Fibroblast of skin of left biceps (primary cell): ENCODE results near the gene GFRA1.
A peak's percentile ranks its signal among the peaks of the same experiment; 100 is the strongest.
"Not testable (repeated sequence)": the region's sequence is repeated elsewhere in the genome, so short reads cannot be mapped to it uniquely, and the experiment has no call there.

Experiments
- DNase-seq, 2 experiments: peaks; one replicate each; pipeline ENCODE4 v3.0.0-alpha.2; 2013; ENCODE audit warnings: low read depth in 2 of 2

The GFRA1 gene

DNA sequence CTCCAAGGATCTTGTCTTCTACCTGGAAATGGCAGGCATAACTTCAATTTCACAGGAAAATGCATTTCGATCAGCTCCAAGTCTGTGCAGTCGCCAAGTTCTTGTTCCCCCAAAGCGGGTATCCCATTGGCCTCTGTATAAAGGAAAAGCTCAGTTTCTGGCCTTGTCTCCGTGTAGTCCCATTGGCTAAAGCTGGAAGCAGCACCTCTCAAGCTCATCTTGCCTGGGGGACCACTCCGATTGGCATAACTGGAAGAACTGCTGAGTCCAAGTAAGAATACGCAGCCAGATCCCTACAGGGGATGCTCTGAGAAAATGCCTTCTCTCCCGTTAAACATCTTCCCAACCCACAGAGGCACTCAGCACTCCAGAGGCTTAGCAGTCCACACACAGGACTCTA, 205.2 kb downstream of the GFRA1 start:
- DNase-seq: no peak

DNA sequence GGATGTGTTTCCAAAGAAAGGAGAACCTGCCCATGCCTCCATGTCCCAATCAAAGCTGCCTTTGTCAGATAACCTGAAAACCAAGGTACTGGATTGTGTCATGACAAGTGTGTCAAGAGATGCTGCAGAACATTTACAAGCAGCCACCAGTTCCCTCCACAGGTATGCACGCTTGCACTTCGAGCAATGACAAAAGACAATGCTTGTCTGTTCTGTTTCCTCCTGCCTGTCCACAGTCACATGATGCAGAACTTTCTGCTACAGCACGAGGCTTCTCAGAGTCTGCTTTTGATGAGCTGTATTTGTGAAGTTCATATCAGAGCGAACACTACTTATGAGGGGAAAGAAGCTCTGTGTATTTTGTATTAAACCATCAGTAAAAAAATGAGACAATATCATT, 209.9 kb downstream of the GFRA1 start:
- DNase-seq: no peak

DNA sequence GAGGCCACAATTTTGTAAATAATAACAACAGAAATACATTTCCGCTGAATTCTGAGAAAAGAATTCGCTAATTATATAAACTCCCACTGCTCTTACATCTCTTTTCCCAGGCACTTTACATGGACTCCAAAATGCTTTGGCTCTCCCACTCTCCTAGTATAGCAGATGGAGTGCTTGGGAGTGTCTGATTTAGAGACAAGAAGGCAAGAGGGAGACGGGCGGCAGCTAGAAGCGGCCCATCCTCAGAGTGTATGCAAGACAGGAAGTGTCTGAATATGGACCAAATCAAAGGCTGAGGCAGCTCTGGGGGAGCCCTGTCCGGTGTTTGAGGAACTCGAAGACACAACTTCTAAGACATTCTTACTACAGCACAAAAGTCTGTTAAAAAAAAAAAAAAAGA, 212.1 kb downstream of the GFRA1 start:
- DNase-seq: no peak

DNA sequence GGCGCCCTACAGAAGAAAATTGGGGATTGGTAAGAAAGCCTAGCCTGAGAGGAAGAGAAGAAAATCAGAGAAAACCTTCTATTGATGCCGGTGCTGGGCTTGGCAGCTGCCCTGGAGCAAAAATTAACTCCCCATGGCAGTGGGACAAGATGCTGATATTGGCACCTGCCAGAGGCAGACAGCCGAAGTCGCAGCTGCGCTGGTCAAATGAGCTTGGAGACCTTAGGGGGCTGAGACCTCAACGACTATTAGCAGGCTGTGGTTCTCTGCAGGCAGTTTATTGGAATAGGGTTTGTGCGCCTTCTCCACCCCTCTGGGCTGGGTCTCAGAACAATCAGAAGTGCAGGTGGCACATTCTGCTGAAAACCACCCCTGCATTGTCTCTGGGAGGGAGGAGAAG, 213.7 kb downstream of the GFRA1 start:
- no peak for DNase-seq

DNA sequence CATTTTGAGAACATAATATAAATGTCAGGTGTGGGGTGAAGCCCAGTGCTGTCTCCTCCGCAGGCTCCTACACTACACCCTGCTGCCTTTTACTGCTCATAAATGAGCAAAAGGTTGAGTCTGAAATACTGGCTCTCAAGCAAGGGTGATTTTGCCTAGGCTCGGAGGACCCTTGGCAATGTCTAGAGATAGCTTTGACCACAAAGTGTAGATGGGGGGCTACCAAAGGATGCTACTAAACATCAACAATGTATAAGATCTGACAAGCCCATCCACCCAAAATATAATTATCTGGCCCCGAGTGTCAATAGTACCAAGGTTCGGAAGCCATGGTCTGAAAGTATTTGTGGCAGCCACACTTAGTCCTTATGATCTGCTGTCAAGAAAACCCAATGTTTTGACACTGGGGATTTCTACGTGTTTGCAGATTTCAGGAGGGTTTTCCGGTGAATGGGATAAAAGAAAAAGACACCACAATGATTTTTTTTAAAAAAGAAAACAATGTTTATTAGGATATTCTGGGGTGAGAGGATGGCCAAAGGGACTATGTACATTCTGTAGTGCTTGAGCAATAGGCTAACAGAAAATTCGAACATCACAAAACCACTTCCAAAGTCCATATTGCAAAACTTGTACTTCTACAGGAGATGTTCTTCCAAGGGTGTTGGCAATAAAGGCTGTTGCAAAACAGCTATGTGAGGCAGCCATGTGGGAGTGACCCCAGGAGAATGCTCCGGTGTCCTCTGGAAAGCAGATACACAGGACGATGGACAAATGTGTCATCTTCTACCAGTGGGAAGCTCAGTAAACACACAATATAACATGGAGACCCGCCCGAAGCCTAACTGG, 216.3 kb downstream of the GFRA1 start:
- DNase-seq: no peak

DNA sequence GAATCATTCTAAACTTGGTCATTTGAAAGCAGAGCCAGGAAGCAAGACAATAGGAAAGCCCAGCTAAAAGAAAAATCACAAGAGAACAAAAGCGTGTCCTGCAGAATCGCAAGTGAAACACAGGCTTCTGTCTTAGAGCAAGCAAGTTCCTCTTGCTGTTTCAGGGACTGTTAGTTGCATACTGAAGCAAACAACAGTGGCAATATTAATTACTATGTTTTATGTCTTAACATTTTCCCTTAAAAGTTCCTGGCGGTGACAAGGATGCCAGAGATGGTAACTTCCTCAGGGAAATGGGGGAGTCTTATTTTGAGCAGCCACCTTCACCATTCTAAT, 217.1 kb downstream of the GFRA1 start:
- DNase-seq: no peak

DNA sequence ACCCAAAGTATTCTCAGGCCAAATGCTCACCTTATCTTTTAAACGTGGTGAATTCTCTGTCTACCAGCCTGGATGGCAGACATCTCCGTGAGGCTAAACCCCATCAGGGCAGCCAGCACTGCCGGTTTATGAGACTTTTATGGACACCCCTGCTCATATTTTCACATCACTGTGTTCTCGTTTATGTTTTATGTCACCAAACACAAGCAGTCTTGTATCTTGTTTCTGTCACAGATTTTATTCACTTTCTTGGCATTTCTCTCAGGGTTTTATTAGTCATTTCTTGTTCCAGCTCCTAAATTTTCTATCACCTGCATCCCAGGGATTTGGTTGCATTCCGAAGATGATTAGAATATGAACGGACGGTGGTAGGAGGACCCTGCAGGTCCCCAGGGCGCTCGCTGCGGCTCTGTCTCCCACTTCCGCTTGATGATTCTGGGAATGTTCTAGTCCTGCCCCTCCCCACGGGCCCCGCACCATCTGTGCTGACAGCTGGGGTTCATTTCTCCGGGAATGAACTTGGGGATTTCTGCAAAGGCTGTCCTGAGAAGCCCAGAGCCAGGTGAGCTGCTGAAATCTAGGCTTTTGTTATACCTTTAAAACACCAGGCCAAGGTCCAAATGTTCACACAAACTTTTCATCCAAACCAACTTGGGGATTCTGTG, 217.6 kb downstream of the GFRA1 start:
- DNase-seq: no peak

DNA sequence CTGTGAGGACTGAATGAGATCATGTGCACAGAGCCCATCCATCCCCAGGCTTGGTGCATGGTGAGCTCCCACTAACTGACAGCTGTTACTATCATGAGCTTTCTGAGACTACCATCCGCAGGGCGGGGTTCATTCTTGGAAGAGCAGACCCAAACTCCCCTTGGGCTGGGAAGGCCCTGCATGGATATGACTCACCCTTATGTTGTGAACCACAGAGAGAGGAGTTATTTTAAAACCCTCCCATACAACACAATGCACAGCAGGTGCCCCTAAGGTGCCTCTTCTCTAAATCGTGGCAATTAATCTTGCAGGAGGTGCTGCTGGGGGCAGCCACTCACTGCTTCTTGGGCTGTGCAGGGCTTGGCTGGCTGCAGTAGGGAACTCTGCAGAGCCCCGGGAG, 219.1 kb downstream of the GFRA1 start:
- no peak for DNase-seq

DNA sequence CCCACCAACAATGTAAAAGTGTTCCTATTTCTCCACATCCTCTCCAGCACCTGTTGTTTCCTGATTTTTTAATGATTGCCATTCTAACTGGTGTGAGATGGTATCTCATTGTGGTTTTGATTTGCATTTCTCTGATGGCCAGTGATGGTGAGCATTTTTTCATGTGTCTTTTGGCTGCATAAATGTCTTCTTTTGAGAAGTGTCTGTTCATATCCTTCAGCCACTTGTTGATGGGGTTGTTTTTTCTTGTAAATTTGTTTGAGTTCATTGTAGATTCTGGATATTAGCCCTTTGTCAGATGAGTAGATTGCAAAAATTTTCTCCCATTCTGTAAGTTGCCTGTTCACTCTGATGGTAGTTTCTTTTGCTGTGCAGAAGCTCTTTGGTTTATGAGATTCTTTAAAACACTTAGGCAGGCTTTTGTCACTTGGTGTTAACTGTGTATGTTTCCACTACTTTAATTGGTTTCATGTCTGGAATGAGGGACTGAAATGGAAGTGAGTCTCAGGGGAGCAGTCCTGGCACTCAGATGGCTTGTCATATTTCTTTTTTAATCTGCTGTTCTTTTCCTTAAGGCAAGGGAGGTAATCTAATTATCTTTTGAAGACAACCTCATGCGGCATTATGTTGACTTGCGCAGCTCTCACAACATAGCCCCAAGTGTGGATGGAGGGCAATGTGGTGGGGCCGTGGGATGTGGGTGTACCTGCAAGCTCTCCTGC, 219.8 kb downstream of the GFRA1 start:
- DNase-seq: not testable (repeated sequence)

DNA sequence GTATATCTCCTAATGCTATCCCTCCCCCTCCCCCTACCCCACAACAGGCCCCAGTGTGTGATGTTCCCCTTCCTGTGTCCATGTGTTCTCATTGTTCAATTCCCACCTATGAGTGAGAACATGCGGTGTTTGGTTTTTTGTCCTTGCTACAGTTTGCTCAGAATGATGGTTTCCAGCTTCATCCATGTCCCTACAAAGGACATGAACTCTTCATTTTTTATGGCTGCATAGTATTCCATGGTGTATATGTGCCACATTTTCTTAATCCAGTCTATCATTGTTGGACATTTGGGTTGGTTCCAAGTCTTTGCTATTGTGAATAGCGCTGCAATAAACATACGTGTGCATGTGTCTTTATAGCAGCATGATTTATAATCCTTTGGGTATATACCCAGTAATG, 220.5 kb downstream of the GFRA1 start:
- not testable (repeated sequence) for DNase-seq

DNA sequence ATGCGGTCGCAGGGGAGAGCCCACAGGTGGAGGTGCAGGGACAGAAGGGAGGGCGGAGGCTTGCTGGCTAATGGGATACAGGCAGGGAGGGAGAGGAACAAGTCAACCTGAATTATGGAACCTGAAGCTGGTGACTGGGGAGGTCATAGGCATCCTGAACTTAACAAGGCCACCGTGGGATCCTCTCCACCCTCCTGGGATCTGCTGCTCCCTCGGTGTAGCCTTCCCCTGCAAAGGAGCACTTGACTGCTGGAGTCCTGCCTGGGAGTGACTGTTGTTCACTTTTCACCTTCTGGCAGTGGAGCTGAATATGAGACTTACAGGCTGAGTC, 223.1 kb downstream of the GFRA1 start:
- no peak for DNase-seq

DNA sequence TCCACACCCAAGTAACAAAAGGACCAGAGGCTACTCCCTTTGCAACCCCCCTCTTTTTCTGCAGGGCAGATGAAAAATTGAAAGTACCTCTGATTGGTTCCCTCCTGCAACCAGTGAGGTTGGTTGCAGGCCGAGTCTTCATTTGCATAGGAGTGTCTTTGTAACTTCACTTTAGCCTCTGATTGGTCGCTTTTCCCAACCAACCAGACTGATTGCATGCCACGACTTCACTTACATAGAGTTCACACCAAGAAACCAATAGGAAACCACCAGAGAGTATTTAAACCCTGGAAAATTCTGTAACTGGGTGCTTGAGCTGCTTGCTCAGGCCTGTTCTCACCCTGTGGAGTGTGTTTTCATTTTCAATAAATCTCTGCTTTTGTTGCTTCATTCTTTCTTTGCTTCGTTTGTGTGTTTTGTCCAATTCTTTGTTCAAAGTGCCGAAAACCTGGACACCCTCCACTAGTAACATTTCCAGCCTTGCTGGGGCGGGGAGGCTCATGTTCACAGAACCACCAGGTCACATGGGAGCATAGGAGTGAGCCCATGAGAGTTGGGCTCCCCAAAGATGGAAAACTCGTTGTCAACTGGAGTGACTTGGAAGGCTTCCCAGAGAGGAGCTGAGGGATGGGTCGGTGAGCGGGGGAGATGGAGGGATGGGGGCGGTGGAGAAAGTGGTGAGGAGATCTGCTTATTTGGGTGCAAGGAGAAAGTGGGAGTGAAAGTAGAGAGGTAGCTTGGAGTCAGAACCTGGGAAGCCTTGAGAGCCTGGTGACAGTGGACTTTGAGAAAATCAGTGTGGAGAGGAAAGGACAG, 223.6 kb downstream of the GFRA1 start:
- DNase-seq: no peak

DNA sequence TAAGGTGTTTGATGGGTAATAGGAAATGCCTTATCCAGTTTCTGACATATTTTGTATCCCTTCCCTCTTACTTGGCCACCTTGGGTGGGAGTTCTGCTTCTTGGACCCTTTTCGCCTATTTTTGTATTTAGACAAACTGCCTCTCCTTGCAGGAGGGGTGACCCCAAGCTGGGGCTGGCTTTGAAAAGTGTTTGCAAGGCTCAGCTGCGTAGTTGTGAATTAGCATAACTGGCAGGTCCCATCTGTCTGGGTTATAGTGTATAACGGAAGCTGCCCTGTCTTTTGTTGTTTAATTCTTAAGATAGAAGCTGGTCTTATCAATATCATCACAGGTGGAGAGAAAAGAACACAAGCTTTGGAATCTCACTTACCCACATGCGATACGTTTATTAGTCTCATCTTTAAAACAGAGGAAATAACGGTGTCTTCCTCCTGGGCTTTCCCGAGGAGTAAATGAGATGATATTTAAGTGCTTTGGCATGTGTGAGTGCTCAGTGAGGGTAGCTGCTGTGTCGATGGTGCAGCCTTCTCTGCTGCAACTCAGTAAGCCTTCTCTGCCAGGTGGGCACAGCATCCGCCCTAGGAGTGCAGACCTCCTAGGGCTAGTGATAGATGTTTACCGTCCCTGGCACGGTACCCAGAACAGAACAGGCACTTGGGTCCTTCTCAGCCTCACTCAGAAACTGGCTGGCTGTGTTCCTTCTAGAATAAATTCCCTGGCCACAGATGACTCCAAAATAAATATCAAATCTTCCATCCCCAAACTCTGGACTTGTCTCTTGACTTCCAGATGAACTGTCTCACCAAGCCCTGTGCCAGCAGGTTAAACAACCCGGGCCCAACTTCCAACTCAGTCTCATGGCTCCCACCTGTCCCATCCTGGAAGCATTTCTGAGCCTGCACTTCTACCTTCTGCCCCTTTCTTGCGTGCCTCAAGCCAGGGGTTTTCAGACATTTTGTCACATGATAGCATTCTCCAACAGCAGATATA, 227.3 kb downstream of the GFRA1 start:
- no peak for DNase-seq

DNA sequence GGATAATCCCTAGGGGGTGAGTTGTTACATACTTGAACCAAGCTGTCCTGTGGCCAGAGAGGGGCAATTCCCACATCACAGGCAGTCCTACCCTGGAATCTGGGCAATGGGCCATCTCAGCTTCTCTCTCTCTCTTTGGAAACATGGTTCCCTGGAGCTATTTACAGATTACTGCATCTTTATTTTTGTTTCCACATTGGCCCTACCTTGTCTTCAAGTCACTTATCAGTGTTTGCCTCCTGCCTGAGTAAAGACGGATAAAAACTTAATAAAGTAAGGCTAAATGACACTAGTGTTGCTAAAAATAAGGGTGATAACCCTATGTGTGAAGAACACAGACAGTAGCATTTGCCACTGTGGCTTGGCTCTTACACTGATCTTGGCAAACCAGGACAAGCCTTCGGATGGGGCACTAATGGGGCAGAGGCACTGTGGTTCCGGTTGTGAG, 228.2 kb downstream of the GFRA1 start:
- DNase-seq: peak in 1 of 2 experiments; percentile 12

DNA sequence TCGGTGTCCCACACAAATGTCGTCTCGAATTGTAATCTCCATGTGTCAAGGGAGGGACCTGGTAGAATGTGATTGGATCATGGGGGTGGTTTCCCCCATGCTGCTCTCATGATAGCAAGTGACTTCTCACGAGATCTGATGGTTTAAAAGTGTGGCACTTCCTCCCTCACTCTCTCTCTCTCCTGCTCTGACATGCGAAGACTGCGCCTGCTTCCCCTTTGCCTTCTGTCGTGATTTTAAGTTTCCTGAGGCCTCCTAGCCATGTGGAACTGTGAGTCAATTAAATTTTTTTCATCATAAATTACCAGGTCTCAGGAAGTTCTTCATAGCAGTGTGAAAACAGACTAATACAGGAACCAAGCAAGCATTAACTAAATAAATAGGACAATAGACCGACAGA, 229.1 kb downstream of the GFRA1 start:
- no peak for DNase-seq

DNA sequence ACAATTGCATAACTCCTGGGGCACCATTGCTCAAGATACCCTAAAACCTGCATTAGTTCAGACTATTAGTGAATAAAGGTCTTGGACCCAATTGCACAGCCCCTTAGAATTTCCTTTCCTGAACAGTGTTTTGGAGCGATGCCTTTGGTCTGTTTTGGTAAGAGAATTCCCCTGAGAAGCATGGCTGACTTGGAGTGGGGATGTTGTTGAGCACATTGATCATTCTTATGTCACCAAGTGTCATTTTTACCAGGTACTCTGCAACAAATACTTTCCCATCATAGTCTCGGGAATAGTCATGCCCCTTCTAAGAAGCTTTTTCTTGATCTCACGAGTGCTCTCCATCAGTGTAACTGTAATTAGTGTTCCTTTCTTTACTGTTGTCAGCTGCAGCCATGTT, 229.7 kb downstream of the GFRA1 start:
- DNase-seq: no peak

DNA sequence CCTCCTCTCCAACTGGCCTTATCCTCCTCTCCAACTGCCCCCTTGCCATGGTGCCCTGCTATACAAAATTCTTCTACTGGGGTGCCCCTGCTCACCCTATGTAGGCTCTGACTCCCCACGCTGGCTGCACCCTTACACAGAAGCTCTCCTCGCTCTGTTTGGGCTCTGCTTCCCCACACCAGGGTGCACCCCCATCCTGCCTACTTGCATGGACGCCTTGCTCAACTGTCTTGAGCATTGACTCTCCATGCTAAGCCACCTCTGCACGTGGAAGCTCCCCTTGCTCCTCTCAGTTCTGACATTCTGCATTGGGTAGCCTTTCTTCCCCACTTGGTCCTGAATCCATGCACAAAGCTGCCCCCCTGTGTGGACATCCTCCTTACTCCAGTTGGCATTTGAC, 231.1 kb downstream of the GFRA1 start:
- no peak for DNase-seq

DNA sequence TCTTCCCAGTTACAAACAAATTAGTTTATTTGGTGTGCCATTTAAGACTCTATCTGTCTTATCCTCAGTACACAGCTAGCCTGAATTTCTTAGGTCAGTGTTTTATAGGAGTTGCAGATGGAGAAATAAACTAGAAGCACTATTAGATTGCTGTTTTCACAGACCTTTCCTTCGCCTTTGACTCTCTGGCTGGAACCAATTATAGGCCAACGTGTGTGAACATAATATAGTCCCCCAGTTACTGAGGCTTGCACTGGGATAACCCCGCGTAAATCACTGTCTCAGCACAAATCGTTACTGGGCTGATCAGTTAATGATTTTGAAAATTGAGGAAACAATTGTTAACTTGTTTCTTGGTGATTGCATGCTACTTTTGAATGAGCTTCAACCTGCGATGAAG, 233.4 kb downstream of the GFRA1 start:
- no peak for DNase-seq

DNA sequence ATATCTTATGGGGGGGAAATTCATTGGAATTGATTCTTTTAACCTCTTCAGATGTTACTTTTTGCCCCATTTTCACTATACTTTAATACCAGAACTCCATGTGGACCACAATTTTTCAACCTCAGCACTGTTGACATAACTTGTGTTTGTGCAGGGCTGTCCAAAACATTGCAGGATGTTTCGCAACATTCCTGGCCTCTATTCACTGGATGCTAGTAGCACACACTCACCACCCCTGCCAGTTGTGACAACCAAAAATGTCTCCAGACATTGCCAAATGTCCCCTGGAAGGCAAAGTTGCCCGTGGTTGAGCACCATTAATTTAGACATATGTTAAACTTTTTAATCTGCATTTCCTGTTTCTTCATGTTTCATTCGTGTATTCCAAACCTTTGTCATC, 234.7 kb downstream of the GFRA1 start:
- DNase-seq: peak in 1 of 2 experiments; percentile 14

DNA sequence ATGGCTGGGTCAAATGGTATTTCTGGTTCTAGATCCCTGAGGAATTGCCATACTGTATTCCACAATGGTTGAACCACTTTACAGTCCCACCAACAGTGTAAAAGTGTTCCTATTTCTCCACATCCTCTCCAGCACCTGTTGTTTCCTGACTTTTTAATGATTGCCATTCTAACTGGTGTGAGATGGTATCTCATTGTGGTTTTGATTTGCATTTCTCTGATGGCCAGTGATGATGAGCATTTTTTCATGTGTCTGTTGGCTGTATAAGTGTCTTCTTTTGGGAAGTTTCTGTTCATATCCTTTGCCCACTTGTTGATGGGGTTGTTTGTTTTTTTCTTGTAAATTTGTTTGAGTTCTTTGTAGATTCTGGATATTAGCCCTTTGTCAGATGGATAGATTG, 237.6 kb downstream of the GFRA1 start:
- DNase-seq: not testable (repeated sequence)

DNA sequence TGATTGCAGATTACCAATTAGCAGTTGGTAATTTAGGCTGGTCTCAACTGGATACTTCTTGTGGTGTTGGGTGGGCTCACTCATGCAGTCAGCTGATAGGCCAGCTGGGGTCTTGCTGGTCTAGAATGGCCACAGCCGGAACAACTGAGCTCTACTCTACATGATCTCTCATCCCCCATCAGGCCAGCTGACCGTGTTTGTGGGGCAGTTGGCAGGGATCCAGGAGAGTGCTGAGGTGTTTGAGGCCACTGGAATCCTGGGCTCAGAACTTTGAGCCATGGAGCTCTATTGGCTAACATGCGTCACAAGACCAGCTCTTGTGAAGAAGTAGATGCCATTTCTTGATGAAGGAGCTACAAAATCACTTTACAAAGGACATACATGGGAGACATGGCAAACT, 242.4 kb downstream of the GFRA1 start:
- no peak for DNase-seq
